OCI-M1 (cell line): ENCODE results near the gene TPSG1.
"Not testable (repeated sequence)": the region's sequence is repeated elsewhere in the genome, so short reads cannot be mapped to it uniquely, and the experiment has no call there.

ENCODE experiments used
- DNase-seq: peaks from one replicate; lab custom pipeline; 2025; lab: John Stamatoyannopoulos, UW

The TPSG1 gene

DNA sequence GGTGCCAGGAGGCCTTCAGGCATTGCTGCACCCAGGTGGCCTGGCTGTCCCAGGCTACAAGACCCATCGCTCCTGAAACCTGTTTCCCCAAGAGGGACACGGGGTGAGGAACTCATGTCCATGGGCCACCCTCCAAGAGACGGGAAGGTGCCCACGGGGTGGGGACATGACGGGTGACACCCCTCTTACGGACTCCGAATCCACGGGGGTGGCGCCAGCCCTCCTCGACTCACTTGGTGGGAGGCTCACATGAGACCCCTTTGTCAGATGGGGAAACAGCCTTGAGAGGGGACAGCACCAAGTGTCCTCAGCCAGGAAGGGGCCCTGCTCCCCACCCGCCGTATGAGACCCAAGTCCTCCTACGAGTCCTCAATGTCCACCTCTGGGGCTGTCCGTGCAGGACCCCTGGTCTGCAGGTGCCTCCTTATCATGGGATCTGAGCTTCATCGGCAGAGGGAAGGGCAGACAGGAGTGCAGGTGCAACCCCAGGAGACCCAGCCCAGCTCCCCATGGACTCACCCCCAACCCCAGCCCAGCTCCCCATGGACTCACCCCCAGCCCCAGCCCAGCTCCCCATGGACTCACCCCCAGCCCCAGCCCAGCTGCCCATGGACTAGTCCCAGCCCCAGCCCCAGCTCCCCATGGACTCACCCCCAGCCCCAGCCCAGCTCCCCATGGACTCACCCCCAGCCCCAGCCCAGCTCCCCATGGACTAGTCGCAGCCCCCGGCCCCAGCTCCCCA is 5.6 kb upstream of the TPSG1 start:
- not testable (repeated sequence) for DNase-seq

DNA sequence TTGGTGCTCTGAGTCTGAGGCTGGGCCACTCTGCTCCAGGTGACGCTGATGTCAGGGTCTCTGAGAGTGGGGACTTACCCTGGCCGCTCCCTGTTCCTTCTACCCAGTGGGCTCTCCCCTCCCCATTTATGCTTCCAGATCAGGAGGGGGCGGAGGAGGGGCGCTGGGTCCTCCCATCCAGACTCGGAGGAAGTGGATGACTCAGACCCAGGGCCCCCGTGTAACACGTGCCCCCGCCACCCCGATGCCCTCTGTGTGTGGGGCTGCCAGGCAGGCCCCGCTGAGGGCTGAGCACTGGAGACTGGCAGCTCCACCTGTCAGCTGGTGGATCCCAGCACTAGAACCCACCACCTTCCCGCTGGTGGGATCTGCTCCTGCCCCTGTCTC is 5.0 kb upstream of the TPSG1 start, which contains the start of gene TPSB2:
Gene TPSB2 (minus strand): TSS at position 101 of the 387 bp plus-strand sequence. CDS start 233 bp downstream, outside the sequence.
- not testable (repeated sequence) for DNase-seq

DNA sequence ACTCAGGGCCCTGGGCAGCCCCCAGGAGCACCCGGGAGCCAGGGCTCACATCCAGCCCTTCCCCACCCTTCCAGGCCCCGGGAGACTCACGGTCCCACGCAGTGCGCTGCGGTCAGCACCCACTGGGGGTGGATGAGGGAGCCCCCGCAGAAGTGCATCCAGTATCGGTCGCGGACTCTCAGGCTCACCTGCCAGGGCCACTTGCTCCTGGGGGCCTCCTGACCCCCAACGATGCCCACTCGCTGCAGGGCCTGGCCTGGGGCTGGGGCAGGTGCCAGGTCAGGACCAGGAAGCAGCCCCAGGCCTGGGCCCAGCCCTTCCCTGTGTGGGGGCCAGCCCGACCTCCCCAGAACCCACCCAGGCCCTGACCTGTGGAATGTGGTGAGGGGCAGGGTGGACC is 4.4 kb upstream of the TPSG1 start:
- not testable (repeated sequence) for DNase-seq

DNA sequence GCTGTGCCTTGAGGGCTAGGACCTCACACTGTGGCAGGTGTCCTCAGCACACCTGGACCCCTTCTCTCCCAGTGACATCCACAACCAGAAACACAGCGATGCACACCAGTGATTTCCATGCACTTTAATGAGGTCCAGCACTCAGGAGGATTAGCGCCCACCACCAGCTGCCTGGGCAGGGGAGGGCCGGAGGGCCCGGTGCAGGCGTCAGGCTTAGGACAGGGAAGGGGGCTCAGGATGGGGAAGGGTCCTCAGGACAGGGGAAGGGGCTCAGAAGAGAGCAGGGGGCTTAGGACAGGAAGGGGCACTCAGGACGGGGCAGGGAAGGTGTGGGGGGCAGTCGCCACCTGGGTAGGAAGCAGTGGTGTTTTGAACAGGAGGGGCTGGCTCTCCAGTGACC is 3.2 kb upstream of the TPSG1 start:
- DNase-seq = not testable (repeated sequence)

DNA sequence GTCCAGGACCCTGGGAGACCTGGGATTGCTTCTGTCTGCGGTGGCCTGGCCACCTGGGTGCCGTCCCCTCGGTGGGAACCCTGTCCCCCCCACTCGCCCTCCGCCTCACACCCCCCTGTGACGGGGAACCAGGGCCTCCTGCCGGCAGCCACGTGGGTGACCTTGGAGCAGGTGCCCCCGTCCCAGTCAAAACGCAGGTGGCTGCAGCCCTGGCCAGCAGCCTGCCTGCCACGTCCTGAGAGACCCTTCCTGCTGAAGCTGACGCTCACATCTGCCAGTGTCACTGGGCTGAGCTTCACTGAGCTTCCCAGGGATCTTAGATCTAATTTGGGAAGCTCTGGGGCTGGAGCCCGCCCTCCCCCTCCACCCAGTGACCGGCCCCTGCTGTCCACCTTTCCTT is 1.6 kb upstream of the TPSG1 start:
- not testable (repeated sequence) for DNase-seq

DNA sequence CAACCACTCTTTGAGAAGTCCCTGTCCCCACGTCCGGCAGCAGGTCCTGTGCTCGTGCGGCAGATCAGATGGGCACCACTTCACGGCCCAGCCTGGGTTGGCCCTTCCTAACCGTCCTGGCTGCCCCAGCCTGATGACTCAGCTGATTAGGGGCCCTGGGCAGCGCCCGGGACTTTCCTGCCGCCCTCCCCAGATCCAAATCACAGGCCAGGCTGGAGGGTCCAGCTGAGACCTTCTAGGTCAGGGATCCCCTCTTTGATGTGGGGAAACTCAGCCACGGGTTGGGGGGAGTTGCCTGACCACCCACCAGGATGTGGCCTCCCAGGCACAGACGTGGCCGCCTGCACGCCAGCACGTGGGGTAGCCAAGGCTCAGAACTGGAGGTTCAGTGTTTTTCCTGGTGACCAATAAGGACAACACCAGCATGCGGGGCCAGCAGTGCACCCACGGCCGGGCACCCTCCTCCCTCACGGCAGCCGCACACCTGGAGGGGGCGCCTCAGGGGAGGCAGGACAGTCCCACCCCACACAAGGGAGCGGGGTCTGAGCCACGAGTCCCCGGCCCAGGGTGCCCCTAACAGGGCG is 752 bp upstream of the TPSG1 start:
- not testable (repeated sequence) for DNase-seq

DNA sequence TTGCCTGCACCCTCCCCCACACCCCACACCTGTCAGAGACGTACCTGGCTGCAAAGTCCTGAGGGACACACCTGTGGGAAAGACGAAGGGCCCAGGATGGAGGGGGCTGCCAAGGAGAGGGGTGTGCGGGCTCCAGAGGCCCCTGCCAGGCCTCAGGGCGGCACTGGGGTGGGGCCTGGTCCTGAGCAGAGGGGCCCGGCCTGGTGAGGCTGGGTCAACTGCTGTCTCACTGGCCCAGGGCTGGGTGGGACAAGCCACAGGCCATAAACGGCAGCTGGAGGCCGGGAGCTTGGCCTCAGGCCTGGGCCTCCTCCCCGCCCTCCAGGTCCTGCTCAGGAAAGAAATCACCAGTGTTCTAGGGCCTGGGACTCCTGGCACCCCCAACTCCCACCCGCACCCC is 510 bp downstream of the TPSG1 start:
- no peak for DNase-seq

DNA sequence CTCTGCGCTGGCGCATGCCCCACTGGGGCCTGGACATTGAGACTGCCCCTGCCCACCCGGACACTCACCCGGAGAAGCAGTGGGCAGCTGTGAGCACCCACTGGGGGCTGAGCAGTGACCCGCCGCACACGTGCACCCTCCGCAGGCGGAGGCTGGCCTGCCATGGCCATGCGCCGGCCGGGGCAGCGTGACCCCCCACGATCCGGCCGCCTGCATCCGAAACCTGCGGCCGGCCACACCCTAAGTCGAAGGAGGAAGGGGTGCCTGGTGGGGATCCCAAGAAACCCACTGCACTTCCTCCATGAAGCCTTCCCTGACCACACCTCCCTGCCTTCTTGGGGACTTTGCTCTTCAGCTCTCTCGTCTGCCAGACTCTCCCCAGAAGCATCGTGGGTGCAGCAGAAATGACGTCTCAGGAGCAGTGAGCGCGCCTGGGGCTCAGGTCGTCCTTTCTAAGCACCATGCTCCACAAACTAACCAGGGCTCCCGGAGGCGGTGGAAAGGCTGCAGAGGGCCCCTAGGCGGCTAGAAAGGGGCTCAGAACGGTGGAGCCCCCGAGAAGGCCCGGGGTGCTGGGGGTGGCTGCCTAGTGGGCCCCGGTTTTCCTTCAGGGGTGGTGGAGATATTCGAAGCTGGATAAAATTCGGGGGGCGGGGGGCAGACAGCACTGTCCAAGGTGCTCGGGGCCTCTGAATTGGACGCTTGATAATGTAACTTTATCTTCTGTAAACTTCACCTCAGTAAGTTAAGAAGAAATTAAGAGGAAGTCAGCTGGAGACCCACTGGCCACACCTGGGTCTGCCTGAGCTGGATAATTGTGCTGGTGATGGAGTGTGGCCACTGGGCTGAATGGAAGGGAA is 1.5 kb downstream of the TPSG1 start:
- DNase-seq = no peak

DNA sequence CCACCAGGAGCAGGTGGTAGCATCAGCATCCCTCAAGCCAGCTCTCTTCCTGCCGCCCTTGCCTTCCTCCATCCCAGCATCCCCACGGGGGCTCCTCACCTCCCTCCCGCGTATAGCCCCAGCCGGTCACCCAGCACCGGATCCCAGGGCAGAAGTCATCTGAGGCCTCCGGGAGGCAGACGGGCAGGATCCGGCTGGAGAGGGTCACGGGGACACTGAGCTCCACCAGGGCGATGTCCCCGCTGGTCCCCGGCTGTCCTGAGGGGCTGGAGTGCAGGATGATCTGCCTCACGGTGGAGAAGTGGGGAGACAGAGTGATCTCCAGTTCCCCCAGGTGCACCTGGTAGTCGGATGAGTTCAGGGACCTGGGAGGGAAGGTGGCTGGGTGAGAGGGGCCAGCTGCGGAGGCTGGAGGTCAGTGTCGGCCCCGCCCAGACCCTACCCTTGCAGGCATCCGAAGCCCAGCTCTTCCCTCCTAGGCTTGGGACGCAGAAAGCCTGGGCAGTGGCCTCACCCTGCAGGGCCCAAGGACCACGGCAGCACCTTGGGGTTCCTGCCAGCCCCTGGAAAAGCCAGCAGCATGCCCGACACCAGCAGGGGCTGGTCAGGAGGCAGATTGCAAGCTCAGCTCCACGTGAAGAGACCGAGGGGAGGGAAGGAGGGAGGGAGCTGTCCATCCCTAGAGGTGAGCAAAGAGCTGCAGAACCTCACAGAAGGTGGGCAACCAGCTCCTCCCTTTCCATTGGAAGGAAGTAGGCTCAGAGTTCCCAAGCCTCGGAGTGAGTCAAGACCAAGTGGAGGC is 2.3 kb downstream of the TPSG1 start:
- no peak for DNase-seq

DNA sequence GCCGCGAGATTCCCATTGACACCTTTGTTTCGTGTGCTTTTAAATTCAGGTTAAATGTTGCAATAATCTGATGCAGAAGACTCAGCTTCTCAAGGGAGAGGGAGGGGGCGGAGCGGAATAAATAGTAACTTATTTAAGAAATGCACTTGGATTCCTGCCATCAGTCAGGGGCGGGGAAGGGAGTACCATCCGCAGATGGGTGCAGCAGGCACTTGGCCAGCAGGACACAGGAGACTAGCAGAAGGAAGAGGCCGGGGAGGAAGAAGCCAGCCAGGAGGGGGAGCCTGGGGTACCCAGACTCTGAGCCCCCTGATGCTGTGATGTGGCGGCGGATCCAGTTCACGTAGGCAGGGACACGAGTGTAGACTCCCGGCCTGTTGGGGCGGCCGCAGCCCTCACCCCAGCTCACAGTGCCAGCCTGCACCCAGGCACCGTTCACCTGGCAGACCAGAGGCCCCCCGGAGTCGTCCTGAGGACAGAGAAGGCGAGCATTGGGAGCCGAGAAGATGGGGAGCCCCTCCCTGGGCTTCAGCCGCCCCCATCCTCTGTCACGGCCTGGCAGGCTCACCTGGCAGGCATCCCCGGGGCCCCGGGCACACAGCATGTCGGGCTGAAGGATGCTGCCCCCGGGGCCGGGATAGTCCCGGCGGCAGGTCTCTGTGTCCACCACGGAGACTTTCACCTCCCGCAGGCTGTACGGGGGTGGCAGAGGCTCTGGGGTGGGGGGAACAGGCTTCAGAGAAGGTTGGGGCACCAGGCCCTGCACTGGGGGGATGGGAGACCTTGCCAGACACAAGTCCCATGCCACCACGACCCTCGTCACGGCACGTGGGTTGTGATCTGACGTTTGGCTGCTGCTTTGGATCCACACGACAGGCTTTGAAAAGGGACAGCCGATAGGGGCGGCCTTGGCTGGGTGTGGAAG is 3.2 kb downstream of the TPSG1 start:
- no peak for DNase-seq

DNA sequence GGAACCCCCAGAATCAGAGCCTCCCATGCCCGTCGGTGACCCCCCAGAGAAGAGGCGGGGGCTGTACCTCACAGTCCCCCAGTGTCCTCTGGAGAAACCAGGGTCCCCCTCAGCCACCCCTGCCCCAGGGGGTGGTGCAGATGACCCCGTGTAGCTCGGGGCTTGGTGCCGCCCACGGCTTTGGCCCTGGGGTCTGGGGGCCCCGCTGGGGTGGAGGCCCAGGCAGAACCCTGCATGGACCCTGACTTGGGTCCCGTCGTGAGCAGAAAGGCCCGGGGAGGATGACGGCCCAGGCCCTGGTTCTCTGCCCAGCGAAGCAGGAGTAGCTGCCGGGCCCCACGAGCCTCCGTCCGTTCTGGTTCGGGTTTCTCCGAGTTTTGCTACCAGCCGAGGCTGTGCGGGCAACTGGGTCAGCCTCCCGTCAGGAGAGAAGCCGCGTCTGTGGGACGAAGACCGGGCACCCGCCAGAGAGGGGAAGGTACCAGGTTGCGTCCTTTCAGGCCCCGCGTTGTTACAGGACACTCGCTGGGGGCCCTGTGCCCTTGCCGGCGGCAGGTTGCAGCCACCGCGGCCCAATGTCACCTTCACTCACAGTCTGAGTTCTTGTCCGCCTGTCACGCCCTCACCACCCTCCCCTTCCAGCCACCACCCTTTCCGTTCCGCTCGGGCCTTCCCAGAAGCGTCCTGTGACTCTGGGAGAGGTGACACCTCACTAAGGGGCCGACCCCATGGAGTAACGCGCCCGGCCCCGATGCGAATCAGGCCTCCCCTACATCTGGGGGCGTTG is 4.0 kb downstream of the TPSG1 start:
- DNase-seq = no peak

DNA sequence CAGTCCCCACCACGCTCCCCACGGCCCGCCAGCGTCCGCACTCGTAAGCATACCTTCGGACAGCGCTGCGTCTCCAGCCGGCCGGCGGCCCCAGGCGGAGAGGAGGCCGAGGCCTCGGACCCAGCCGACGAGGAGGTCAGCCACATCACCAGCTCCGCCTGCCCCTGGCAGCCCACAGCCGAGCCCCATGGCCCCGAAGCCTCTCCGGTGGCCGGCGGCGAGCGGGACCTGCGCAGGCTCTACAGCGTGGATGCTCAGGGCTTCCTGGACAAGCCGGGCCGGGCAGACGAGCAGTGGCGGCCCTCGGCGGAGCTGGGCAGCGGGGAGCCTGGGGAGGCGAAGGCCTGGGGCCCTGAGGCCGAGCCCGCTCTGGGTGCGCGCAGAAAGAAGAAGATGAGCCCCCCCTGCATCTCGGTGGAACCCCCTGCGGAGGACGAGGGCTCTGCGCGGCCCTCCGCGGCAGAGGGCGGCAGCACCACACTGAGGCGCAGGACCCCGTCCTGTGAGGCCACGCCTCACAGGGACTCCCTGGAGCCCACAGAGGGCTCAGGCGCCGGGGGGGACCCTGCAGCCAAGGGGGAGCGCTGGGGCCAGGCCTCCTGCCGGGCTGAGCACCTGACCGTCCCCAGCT is 4.9 kb downstream of the TPSG1 start:
- DNase-seq = no peak

DNA sequence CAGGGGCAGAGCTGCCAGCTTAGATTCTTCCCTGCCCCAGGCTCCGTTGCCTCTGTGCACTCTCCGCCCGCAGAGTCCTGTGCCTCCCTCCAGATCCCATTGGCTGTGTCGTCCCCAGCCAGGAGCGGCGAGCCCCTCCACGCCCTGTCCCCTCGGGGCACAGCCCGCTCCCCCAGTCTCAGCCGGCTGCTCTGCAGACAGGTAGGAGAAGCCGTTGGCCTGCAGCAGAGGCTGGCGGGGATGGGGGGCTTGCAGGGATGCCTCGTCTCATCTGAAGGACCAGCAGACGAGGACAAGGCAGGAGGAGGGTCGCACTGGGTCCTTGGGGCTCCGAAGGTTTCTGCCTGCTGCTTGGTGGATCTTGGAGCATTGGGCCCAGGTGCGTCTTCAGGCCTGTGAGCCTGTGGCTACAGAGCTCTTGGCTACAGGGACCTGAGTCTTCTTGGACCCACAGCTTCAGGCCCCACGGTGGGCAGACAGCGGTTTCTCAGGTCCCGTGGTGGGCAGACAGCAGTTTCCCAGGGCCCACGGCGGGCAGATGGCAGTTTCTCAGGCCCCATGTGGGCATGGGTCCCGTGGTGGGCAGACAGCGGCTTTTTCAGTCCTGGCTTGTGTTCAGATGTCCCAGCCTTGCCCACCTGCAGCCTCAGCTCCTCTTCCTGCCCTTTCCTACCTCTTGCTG is 6.0 kb downstream of the TPSG1 start:
- DNase-seq = no peak

DNA sequence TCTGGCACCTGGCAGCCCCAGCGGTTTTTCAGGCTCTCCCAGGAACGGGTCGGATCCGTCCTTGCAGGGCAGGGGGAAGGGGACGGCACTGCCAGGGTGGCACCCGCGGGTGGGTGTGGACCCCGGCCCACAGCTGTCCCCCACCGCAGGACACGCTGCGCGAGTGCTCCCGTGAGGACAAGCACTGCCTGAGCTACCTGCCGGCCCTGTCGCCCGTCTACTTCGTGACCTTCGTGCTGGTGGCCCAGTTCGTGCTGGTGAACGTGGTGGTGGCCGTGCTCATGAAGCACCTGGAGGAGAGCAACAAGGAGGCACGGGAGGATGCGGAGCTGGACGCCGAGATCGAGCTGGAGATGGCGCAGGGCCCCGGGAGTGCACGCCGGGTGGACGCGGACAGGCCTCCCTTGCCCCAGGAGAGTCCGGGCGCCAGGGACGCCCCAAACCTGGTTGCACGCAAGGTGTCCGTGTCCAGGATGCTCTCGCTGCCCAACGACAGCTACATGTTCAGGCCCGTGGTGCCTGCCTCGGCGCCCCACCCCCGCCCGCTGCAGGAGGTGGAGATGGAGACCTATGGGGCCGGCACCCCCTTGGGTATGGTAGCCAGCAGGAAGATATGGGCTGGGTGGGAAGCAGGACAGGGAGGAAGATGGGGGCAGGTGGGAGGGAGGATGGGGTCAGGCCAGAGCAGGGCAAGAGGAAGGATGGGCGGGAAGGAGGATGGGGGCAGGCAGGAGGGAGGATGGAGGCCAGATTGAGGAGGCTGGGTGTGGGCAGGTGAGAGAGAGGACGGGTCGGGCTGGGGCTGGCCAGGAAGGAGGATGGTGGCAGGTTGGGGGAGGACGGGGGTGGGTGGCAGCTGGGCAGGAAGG is 6.8 kb downstream of the TPSG1 start:
- DNase-seq = no peak

DNA sequence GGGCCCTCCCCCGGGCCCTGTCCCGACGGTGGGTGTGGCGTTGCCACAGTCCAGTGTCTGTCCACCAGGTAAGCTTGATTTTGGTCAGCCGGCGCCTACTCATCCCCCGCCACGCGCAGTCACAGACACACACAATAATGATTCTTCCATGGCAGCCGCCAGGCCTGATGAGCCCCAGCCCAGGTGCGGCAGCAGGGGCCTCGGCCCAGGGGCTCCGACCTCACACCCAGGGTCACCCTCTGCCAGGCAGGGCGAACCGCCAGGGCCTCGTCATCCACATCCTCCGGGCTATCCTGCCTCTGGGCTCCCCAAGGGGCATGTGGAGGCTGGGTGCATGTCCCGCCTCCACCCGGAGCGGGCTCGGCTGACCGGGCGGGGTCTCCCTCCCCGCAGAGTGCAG is 7.5 kb downstream of the TPSG1 start:
- DNase-seq = no peak

DNA sequence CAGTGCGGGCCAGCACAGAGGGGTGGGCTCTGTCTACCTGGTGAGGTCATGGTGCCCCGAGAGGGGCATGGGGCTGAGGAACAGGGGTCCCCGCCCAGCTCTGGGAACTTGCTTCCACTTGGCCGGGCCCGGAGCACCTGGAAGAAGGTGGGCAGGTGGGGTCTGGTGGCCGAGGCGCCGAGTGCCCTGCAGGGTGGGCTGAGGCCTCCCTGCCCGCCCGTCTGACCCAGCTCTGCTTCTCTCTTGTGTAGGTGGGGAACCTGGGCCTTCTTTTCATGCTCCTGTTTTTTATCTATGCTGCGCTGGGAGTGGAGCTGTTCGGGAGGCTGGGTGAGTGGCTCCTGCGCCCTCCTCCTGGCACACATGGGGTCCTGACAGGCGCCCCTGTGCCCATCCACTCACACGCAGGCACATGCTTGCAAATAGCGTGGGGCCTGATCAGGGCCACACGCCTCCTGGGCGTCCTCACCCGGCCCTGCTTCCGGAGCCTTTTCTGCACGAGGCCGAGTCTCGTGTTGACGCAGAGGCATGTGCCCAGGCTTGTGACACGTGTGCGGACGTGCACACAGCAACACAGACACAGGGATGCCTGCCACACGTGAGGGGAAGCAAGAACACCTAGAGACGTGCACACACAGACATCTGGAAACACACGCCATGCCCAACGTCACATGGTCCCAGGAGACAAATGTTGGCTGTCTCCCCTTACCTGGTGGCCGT is 8.2 kb downstream of the TPSG1 start:
- DNase-seq = no peak

DNA sequence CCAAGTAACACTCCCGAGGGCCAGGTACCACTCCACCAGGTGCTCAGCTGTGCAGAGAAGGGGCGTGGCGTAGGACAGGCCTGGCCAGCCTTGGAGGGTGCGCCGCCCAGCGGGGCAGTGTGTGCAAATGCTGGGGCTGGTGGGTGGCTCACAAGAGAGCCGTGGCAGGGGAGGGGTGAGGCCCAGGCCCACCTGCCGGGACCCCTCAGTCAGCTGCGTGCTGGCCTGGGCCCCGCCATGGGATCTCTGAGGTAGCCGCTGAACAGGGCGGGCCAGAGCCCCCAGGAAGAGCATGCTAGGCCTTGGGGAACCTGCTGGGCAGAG is 8.8 kb downstream of the TPSG1 start:
- DNase-seq = no peak
